Right lobe of liver (tissue), 4 donors: Measurements from ENCODE around the gene TSPAN10.

Experiments used
- CTCF ChIP-seq, 4 donors: fragments of 200-600 bp in 3 of 4; fragments of 450-650 bp in 1 of 4; IDR thresholded peaks; one replicate each; pipeline versions ENCODE4 v1.5.1 to v1.8.0; 2016 to 2022; ENCODE audit warnings: antibody characterized with exemption in 4 of 4, mild to moderate bottlenecking in 2 of 4
- POLR2A ChIP-seq: fragments of 450-650 bp; IDR thresholded peaks from one replicate; pipeline ENCODE4 v1.6.1; 2017; ENCODE audit warnings: antibody characterized with exemption, mild to moderate bottlenecking
- donor health status: DM: no; HTN: no; CAD: no.
- donor health status: DM: no; HTN: no; CAD: no.
- donor health status: DM: no; HTN: yes; CAD: no.

GRCh38 chr17:81659038-81659437 lies 22.0 kb downstream of the TSPAN10 start:
- no peak for TF ChIP-seq CTCF (IDR thresholded peaks at IDR 0.05)
- TF ChIP-seq POLR2A = no peak
